Activated CD8-positive, alpha-beta T cell treated with anti-CD3 and anti-CD28 coated beads for 36 hours (primary cell): Measurements from ENCODE around the gene RHBDL3. TPM values are rescaled to one million over a fixed set of nuclear protein-coding genes. Genes with fewer than 3 reads are reported as not detected.

Experiments used
- ATAC-seq: fragments of 200-7000 bp; cut with Tn5 transposase; one replicate; pipeline ENCODE4 v1.10.0; 2021; ENCODE audit warnings: mild to moderate bottlenecking, moderate library complexity
- CTCF ChIA-PET: fragments of 350-600 bp; sonication (Branson Sonifier 250); formaldehyde crosslinking; loops from one replicate; lab custom pipeline; 2021; ENCODE audit warnings: antibody characterized with exemption; lab: Charles Lee
- POLR2A ChIA-PET: fragments of 350-600 bp; sonication (Branson Sonifier 250); formaldehyde crosslinking; loops from one replicate; lab custom pipeline; 2021; ENCODE audit warnings: antibody characterized with exemption; lab: Charles Lee
- DNase-seq: peaks from one replicate; pipeline ENCODE4 v3.0.0-alpha.2; 2020
- H3K27ac Mint-ChIP-seq: one replicate; pipeline ENCODE4 v1.8.0; 2021; ENCODE audit warnings: mild to moderate bottlenecking, mixed read lengths
- H3K27me3 Mint-ChIP-seq: one replicate; pipeline ENCODE4 v1.8.0; 2021; ENCODE audit warnings: mixed read lengths
- H3K36me3 Mint-ChIP-seq: one replicate; pipeline ENCODE4 v1.8.0; 2021; ENCODE audit warnings: low read depth, mixed read lengths
- H3K4me1 Mint-ChIP-seq: one replicate; pipeline ENCODE4 v1.8.0; 2021; ENCODE audit warnings: low read depth, mixed read lengths
- H3K4me3 Mint-ChIP-seq: one replicate; pipeline ENCODE4 v1.8.0; 2021; ENCODE audit warnings: mild to moderate bottlenecking, moderate library complexity, mixed read lengths
- H3K9me3 Mint-ChIP-seq: one replicate; pipeline ENCODE4 v1.8.0; 2021; ENCODE audit warnings: mixed read lengths
- intact Hi-C: fragments of 100-400 bp; cut with micrococcal nuclease; formaldehyde crosslinking; loops from one replicate; pipeline ENCODE4 v1.10.0; 2022
- total RNA-seq, 2 experiments: library from RNA; stranded (reverse); gene quantifications; one replicate each; pipeline ENCODE4 v1.2.3, GENCODE V29; 2021
- TF ChIP-seq, protein P1 (sequence below): fragments of 200-600 bp; IDR thresholded peaks from one replicate; pipeline ENCODE4 v1.8.0; 2022; ENCODE audit warnings: antibody characterized with exemption, mild to moderate bottlenecking

RHBDL3 gene
- total RNA-seq, 2 experiments from 2014 or later = 0.11 TPM; not detected in 1

DNA sequence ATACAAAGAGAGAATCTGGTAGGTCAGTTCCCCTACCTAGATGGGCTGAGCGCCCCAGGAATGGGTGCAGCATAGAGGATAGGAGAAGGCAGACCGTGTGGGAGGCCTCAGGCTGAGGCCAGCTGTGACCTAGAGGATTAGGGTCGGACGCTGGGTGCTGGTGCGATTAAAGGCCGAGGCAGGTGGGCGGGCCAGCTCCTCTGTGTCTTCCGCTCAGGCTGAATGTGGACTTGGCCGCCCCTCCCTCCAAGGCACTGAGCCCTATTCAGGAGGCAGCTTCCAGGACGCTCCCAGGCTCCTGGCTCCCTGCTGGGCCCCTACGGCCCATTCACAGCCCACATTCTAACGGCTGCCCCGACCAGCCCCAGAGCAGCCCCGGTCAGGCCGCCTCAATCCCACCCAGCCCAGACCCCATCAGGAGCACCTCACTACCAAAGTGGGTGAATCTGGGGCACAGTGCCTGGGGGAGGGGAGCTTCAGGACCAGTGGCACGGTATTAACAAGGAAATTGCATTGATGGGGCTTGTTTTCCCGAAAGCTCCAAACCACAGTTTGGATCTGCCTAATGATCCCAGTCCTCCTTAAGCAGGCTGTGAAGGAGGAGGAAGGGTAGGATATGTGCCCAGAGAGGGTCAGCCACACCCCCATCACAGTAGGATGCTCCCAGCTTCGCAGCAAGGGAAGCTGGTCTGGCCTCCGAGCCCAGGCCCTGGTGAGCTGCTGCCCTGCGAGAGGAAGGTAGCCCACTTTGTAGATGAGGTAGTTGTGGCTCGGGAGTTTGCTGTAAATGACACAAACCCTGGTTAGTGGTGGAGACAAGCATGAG is 14.5 kb downstream of the RHBDL3 start:
- ChIA-PET CTCF (interaction anchor here (1.2 kb wide), 1 partner anchor 27 kb away, joined by 3 read pairs; no protein-coding TSS in a partner anchor), POLR2A (no interaction called here)
- no peaks in the 10 kb centered on the region for H3K4me1 Mint-ChIP-seq
- H3K9me3 Mint-ChIP-seq = no peaks in the 10 kb centered on the region
- no peaks in the 10 kb centered on the region for H3K36me3 Mint-ChIP-seq
- intact Hi-C loops = no loop called here
- no peak overlapping the region for H3K27ac Mint-ChIP-seq
- peaks cover 4% of the 10 kb centered on the region for H3K27me3 Mint-ChIP-seq
- DNase-seq (no peak), ATAC-seq (no peak)
- H3K4me3 Mint-ChIP-seq = no peak overlapping the region
- TF ChIP-seq, protein P1, sequence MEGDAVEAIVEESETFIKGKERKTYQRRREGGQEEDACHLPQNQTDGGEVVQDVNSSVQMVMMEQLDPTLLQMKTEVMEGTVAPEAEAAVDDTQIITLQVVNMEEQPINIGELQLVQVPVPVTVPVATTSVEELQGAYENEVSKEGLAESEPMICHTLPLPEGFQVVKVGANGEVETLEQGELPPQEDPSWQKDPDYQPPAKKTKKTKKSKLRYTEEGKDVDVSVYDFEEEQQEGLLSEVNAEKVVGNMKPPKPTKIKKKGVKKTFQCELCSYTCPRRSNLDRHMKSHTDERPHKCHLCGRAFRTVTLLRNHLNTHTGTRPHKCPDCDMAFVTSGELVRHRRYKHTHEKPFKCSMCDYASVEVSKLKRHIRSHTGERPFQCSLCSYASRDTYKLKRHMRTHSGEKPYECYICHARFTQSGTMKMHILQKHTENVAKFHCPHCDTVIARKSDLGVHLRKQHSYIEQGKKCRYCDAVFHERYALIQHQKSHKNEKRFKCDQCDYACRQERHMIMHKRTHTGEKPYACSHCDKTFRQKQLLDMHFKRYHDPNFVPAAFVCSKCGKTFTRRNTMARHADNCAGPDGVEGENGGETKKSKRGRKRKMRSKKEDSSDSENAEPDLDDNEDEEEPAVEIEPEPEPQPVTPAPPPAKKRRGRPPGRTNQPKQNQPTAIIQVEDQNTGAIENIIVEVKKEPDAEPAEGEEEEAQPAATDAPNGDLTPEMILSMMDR = no peak

DNA sequence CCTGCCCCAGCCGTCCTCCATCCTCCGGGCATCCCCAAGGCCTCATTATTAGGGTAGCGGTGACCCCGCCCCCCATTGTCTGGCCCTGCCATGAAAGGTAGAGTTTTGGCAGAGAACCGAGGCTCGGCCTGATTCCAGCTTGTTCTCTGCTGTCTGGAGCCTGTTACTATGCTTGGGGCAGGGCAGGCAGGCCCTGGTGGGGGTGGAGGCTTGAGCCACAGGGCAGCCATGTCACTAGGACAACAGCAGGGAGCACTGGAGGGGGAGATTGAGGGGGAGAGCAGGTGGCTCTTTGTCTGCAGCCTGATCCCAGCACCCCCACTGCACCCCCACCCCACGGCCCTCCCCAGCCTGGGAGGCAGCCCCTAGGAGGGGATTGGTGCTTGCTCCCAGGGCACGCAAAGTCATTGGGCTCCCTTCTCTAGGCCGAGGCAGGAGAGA is 15.4 kb downstream of the RHBDL3 start:
- H3K9me3 Mint-ChIP-seq = no peaks in the 10 kb centered on the region
- H3K4me1 Mint-ChIP-seq = no peaks in the 10 kb centered on the region
- intact Hi-C loops = no loop called here
- TF ChIP-seq, protein P1 = no peak
- POLR2A ChIA-PET = no interaction called here
- peaks cover 4% of the 10 kb centered on the region for H3K27me3 Mint-ChIP-seq
- CTCF ChIA-PET = no interaction called here
- no peak overlapping the region for H3K27ac Mint-ChIP-seq
- no peak for DNase-seq
- no peak for ATAC-seq
- no peaks in the 10 kb centered on the region for H3K36me3 Mint-ChIP-seq
- no peak overlapping the region for H3K4me3 Mint-ChIP-seq

DNA sequence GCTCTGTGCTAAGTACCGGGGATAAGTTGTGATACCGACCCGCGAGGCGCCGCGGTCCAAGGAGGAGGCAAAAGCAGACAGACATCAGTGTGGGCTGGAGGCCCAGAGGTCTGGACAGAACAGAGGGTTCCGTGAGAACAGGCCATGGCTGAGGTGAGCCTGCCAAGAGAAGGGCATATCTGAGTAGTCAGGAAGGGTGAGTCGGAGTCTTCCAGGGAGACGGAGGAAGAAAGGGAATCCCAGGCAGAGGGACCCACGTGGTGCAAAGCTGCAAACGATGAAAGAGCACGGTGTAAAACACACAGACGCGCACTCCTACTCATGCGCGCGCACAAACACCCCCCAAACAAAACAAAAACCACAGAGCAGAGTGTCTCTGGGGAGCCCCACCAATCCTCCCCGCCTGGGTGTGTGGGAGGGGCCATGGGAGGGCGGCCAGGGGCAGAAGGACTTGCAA is 18.1 kb downstream of the RHBDL3 start:
- ATAC-seq = no peak
- CTCF ChIA-PET = no interaction called here
- H3K27ac Mint-ChIP-seq = no peak overlapping the region

DNA sequence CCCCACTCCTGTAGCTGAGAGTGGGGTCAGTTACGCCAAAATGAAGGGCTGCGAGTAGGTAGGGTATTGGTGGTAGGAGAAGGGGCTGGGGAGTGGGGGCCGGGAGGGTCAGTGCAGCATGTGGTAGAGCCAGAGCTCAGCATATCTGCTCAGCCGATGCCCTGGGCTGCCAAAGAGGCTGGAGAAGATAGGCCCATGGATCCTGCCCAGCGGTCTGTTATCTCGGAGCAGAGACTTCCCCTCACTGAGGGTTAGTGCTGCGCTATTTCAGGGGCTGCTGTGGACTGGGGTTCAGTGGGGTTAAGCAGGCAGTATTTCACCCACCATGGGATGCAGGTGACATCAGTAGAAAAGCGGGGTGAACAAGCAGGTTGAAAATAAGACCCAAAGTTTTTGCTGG is 19.7 kb downstream of the RHBDL3 start:
- TF ChIP-seq, protein P1 = no peak
- no peaks in the 10 kb centered on the region for H3K36me3 Mint-ChIP-seq
- intact Hi-C loops = no loop called here
- no peaks in the 10 kb centered on the region for H3K9me3 Mint-ChIP-seq
- ChIA-PET CTCF (no interaction called here), POLR2A (interaction anchor here (0.6 kb wide), 1 partner anchor 33 kb away, joined by 3 read pairs; no protein-coding TSS in a partner anchor)
- ATAC-seq = no peak
- no peaks in the 10 kb centered on the region for H3K4me1 Mint-ChIP-seq
- no peak overlapping the region for H3K27ac Mint-ChIP-seq
- H3K4me3 Mint-ChIP-seq = no peak overlapping the region
- DNase-seq = no peak
- H3K27me3 Mint-ChIP-seq = peaks cover 2% of the 10 kb centered on the region

More for the DNA sequence above, 18.1 kb downstream of the RHBDL3 start:
- POLR2A ChIA-PET = no interaction called here
- H3K36me3 Mint-ChIP-seq = no peaks in the 10 kb centered on the region
- intact Hi-C loops = no loop called here
- no peak overlapping the region for H3K4me3 Mint-ChIP-seq
- H3K4me1 Mint-ChIP-seq = no peaks in the 10 kb centered on the region
- no peak for DNase-seq
- peaks cover 2% of the 10 kb centered on the region for H3K27me3 Mint-ChIP-seq
- TF ChIP-seq, protein P1 = no peak
- no peaks in the 10 kb centered on the region for H3K9me3 Mint-ChIP-seq
